ENCODE results near the gene PROP1. TPM values are rescaled to one million over a fixed set of nuclear protein-coding genes. Genes with fewer than 3 reads are reported as not detected.

The PROP1 gene
- total RNA-seq, 1 donor from 2014 or later = not detected

Other genes with a start within 250 kb of the PROP1 start
- gene FAM153A, start 213.3 kb downstream of the PROP1 start, total RNA-seq = 4.2 TPM
- 4.9 TPM for gene N4BP3, start 117.3 kb upstream of the PROP1 start, total RNA-seq
- 51.6 TPM for gene RMND5B, start 134.8 kb upstream of the PROP1 start, total RNA-seq
- 172 TPM for gene NHP2, start 157.6 kb upstream of the PROP1 start, total RNA-seq
- not detected for gene GMCL2, start 191.1 kb upstream of the PROP1 start, total RNA-seq
- 92.6 TPM for gene HNRNPAB, start 208.3 kb upstream of the PROP1 start, total RNA-seq
- gene PHYKPL, start 236.6 kb upstream of the PROP1 start, total RNA-seq = 77.8 TPM

All from vagina (tissue), 1 donor.